PC-3 (cell line): ENCODE results near the gene LRCH1.

Experiments used
- CTCF ChIP-seq: fragments of 300-600 bp; sonication (generic); conservative IDR thresholded peaks from 2 replicates; pipeline ENCODE4 v1.5.1; 2017; ENCODE audit warnings: antibody characterized with exemption, low read depth, mild to moderate bottlenecking, low read length
- EZH2 ChIP-seq: fragments of 300-600 bp; sonication (generic); IDR thresholded peaks from one replicate; pipeline ENCODE4 v1.6.1; 2017; ENCODE audit warnings: antibody characterized with exemption, mild to moderate bottlenecking, low read length; ENCODE audit not compliant: unreplicated experiment

GRCh38 chr13:46660857-46661256 is 107.9 kb downstream of the LRCH1 start:
- TF ChIP-seq CTCF: no peak
- no peak for TF ChIP-seq EZH2
